DMS53 (cell line): ENCODE measurements around the gene RPL29.
A peak's percentile ranks its signal among the peaks of the same experiment; 100 is the strongest.
"Not testable (repeated sequence)": the region's sequence is repeated elsewhere in the genome, so short reads cannot be mapped to it uniquely, and the experiment has no call there.

Experiments used
- DNase-seq: peaks from one replicate; lab custom pipeline; 2025; lab: John Stamatoyannopoulos, UW

RPL29 gene

DNA sequence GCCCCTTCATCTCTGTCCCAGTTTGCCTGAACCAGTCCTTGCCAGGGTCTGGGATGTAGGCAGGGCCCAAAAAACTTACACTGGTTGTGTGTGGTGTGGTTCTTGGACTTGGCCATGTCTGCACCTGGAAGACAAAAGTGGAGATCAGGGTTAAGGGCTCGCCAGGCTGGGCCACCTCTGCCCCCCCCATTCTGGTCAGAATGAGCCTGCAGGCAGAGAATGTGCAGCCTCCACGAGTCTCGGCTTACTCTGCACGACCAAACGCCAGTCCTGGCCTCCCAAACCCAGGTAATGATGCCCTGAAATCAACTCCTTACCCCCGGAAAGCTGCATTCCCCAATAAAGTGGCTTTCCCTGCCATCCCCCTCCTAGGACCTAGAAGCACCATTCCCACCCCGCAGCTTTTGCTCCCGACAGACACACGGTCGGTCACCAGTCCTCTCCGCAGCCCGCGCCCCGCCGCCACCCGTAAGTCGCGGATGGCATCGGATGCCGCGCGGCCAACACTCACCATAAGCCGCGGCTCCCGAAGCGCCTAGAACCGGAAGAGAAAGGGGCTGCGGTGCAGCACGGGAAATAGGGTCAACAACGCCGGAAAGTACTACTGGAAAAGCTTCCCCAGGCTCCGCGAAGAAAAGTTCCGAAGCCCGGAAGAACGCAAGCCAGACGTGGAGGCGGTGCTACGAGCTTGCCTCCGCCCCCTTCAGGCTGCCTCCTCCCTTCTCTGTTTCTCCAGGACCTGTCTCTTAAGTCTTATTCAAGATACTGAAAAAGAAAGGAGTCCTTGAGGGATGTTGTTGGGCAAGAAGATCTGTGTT lies at the start of gene RPL29:
Gene RPL29, minus strand, starts transcription at position 550 of the 818 bp plus-strand sequence. Its CDS starts 434 bp downstream, at position 116.
- peak; percentile 88 for DNase-seq

DNA sequence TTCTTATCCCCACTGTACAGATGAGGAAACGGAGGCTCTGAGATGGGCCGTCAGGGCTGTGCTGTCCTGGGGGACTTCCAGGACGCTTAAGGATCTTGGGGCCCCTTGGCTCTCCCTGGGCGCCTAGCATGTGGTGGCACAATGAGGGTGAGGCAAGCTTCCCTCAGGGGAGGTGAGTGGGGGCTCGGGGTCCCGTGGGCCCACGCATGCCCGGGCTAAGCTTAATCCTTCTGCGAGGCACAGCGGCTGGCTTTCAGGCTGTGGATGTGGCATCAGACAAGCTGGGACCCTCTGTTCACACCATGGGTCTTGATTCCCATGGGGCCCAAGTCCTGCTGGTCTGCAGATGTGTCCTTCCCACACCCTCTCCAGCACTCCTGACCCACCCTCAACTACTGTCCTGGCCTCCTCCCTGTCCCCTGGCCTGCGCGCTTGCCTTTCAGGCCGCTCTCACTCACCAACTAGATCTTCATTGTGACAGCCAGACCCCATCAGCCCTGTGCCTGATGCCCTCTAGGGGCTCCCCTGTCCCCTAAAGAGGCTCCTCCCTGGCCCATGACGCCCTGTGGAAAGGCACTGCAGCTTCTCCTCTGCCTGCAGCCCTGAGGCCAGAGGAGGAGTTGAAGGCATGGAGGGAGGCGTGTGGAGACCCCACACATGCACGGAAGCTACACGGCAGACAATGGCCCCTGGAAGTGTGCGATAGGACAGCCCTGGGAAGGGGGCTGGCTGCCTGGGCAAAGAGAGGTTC lies 49.3 kb upstream of the RPL29 start:
- no peak for DNase-seq

DNA sequence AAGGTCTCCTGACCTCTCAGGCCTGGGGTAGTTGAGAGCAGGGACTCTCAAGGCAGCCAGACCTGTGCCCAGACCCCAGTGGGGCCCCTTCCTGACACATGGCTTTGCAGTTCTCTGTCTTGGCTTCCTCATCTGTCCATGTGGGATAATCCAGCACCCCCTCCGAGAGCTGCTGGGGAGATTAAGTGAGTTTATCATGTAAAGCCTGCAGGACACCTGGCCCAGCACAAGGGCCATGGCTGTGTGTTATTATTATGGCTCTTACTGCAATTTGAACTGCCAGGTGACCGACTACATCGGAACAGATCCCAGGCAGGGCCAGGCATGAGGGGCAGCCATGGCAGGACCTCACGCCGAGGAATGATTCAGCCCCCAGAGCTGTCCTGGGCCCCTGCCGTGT lies 48.1 kb upstream of the RPL29 start:
- DNase-seq, result no peak

DNA sequence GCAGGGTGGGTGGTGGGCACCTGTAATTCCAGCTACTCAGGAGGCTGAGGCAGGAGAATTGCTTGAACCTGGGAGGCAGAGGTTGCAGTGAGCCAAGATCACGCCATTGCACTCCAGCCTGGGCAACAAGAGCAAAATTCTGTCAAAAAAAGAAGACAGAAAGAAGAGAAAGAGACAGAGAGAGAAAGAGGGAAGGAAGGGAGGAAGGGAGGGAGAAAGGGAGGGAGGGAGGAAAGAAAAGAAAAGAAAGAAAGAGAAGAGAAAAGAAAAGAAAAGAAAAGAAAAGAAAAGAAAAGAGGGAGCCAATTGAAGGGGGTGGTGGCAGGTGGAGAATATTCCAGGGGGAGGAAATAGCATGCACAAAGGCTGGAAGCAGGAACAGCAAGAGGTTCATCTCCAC lies 47.3 kb upstream of the RPL29 start:
- not testable (repeated sequence) for DNase-seq

DNA sequence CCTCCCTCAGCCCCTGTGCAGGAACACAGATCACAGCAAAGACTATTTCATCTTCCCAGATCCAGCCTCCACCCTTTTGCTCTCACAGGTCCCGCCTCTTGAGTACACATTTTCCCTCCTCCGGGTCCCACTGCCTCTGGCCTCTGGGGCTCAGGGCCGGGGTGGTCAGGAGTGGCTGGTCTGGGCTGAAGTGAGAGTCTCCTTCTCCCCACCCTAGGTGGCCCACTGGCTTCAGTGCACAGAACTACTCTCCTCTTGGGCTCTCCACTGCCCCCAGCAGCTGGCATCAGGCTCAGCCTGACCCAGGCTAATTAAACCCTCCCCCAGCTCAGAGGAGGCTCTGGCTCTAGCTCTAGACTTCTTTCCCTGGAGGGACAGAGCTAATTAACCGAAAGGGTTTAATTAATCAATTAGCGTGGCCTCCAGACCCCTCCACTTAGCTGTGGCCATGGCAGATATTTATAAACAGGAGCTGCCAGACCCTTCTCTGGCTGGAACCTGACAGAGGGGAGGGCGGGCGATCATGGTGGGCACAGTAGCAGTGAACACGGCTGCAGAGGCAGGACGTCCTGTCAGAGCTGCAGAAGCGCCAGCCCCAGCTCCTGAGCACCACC lies 45.5 kb upstream of the RPL29 start:
- DNase-seq, result no peak

DNA sequence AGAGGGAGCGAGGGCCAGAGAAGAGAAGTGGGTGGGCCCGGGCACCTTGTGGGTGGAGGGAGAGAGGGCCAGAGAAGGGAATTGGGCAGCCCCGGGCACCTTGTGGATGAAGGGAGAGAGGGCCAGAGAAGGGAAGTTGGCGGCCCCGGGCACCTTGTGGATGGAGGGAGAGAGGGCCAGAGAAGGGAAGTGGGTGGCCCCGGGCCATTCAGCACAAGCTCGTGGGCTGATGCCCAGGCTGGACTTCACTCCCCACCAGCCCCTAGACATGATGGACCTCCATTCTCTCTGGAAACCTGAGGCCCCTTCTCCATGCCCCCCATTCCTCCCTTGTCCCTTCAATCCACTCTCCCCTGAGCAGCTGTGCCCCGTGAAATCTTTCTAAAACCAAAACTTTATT lies 44.9 kb upstream of the RPL29 start:
- no peak for DNase-seq

DNA sequence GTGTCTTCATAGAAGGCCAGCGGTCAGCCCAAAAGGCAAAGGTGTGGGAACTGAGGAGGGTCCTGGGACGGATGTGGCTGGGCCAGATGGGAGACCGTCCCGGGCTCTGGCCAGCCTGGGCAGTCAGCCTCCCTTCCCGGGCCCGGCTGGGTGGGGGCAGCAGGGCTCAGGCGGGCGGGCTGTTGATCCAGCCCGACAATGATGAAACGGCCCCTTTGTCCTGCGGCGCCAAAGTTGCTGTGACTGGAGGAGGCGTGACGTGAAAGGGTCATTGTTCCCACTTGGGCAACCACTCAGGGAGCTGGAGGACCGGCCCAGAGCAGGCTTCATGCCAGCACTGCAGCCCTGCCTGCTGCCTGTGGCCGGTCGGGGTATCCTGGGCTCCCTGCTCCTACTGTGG lies 44.2 kb upstream of the RPL29 start:
- DNase-seq, result peak; percentile 21

DNA sequence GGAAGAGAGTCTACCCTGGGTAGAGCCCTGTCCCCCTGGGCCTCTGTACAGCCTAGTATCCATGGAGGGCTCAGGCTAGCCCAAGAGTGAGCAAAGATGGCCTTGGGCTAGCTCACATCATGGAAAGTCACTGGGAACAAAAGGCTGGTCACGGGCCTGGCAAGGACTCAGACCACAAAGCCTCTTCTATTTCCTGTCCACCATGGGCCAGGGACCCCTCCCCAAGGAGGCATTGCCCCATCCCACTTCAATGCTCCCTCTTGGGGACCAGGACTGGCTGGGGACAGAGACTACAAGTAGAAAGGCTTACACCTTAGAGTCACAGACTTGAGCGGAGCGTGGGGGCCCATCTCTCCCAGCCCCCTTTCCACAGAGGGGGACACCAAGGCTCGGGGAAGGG lies 43.7 kb upstream of the RPL29 start:
- DNase-seq, result no peak

DNA sequence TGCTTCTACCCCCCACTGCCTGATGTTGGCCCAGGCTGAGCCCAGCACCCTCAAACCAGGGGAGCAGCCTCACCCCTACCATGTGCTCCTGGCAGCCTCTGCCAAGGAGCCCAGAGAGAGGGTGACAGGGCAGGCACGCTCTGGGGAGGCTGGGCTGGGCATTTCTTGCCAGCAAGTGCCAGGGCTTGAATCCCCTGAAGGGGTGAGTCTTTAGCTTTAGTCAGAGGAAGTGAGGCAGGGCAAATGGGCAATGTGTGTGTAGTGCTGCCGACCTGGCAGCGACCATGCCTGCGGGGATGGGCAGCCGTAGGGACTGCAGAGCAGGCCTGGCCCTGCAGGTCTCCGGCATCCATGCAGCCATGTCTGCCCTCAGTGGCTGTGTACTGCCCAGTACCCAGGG lies 42.5 kb upstream of the RPL29 start:
- DNase-seq, result no peak

DNA sequence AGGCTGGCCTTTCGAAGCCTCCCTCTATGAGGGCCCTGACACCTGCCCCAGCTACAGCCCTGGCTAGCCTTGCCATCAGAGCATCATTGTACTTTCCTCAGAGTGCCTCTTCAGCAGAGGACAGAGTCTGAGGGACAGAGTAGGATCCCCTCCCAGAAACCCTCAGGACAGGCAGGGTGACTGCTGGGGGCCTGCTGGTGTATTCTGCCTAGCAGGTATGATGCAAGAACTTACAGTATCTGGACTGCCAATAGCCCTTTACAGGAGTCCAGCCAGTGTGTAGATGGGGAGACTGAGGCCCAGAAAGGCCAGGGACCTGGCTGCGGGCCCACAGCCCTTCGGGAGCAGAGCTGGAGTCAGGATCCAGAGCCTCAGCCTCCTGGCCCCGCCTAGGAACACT lies 41.6 kb upstream of the RPL29 start:
- no peak for DNase-seq

DNA sequence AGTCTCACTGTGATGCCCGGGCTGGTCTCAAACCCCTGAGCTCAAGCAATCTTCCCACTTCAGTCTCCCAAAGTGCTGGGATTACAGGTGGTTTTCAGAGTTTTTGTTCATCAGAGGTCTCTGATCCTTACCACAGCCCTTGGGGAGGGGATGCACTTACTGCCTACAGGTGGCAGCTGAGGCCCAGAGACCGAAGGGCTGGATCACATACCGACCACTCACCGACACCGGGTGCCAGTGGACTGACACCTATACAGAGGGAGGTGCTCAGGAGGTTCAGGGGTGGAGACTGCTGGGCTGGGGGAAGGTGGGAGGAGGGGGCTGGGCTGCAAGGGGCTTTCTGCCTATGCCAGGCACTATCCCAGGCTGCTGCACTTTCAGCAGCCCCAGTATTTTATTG lies 41.1 kb upstream of the RPL29 start:
- DNase-seq, result no peak

DNA sequence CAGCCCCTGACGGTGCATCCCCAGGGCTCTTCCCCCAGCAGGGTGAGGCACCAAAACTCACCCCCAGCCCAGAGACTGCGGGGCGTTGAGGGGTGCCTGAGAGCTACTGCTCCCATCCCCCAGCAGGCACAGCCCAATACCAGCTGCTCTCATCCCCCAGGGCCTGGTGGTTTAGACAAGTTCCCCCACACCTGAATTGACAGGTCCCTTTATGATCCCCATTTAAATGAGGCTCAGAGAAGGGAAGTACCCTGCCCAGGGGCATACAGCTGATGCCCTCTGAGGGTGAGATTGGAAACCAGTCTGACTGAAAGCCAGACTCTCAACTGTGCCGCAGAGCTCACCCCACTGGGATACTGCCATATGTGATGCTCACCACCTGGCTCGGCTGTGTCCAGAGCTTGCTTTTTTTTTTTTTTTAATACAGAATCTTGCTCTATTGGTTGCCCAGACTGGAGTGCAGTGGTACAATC lies 40.6 kb upstream of the RPL29 start:
- no peak for DNase-seq

DNA sequence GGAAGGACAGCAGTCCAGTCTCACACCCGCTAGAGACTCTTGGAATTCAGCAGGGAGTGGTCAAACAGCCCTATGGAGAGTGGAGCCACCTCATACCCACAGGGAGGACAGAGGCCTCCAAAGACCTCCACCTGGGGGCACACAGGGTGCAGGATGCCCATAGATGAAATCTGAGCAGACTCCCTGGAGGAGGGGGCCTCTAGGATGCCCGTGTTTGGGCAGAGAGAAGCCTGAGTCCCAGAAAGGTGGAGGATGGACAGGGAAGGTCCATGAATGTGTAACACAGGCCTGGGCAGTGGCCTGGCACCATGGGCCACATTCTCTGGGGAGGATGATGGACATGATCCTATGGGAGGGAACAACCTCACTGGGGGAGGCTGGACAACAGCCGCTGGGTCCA lies 39.0 kb upstream of the RPL29 start:
- DNase-seq, result no peak

DNA sequence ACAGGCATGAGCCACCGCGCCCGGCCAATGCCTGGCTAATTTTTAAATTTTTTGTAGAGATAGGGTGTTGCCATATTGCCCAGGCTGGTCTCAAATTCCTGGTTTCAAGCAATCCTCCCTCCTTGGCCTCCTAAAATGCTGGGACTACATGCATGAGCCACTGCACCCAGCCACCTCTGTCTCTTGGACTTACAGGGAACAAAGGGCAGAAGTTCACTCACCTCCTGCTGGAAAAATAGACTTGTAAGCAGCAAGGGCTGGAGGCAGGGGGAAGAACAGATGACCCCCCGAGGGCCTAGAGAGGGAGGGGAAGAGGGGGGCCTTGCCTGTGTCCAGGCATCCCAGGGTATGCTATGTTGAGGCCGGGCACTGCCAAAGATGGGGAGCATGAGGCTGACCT lies 38.5 kb upstream of the RPL29 start:
- DNase-seq, result no peak

DNA sequence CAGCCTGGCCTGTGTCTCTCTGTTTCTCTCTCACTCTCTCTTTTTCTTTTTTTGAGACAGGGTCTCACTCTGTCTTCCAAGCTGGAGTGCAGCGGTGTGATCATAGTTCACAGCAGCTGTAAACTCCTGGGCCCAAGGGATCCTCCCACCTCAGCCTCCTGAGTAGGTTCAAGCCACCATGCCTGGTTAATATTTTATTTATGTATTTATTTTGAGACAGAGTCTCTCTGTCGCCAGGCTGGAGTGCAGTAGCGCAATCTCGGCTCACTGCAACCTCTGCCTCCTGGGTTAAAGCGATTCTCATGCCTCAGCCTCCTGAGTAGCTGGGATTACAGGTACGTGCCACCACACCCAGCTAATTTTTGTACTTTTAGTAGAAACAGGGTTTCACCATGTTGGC lies 38.1 kb upstream of the RPL29 start:
- DNase-seq, result not testable (repeated sequence)

DNA sequence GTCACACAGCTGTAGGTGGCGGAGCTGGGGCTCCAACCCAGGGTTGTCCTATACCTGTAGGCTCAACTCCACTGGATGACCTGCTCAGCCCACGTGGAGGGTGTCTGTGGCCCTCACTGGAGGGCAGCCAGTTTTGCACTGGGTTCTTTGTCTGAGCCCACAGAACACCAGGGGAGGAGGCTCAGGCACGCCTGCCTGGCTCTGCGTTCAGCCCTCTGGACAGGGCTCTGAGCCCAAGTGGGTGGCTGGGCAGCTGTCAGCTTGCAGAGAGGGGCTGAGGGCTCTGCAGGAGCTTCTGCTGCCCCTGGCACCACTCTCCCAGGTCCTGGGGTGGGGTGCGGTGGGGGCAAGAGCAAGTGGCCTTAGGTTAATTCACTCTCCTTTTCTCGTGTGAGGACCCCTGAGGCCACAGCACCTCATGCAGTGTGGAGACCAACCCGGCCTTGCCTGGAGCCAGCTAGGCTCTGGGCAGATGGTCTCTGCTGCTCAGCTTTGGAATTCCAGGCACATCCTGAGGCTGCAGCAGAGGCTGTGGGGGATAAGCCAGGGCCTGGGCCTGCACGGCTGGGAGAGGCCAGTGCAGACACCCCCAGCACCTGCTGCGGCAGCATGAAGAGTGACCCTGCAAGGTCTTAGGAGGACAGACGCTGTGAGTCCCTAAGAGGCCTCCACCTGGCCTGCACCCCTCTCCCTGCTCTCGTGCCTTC lies 37.2 kb upstream of the RPL29 start:
- DNase-seq, result no peak

DNA sequence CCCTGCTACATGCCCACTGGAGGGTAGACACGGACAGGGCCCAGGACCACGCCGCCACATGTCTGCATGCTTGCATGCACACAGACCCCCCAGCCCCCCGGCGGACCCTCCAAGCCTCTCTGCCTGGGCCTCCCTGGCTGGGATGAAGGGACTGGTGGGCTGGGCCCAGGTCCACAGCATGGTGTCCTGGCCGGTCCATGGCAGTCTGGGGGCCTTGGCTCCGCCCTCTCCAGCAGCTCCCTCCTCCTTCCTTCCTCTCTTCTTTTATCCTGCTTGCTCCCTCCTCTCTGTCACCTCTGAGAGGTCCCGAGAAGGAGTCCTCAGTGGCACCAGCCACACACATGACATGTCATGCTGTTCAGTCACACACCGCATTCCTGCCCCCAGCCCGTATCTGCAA lies 36.2 kb upstream of the RPL29 start:
- no peak for DNase-seq

DNA sequence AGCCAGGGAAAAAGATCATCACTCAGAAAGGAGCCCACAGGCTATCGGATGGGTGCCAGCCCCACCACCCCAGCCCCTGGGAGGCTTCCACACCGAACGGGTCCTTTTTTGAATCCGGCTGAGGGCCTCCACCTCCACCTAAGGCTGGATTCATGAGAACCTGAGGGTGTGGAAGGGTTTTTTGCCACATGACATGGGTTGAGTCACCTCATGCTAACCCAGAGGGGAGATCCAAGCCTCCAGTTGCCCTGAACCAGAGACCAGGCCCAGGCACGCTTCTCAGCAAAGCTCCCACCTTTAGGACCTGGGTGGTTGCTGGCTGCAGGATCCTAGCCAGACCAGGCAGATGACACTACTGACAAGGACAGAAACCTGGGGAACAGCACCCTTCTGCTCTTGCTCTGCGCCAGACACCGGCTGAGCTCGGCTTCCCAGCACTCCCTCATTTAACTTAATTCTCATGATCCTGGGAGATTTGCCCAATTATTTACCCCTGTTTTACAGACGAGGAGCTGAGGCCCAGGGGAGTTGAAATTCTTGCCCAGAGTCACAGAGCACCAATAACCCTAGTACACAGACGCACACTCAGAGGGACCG lies 35.1 kb upstream of the RPL29 start:
- DNase-seq, result no peak

DNA sequence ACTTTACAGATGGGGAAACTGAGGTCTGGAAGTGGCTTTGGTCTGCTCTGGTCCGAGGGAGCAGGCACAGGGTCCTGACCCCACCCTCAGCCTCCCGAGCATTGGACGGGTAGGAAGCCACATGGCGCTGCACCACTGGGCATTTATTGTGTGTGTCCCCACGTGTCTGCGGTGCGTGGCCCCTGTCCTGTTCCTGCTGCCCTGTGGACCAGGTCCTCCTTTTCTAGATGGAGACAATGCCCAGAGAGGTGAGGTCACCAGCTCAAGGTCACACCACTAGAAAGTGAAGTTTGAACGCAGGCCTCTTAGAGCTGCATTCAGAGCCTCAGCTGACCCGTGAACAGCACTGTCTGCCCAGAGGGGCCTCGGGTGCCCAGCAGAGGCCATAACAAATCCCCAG lies 33.8 kb upstream of the RPL29 start:
- DNase-seq, result no peak

DNA sequence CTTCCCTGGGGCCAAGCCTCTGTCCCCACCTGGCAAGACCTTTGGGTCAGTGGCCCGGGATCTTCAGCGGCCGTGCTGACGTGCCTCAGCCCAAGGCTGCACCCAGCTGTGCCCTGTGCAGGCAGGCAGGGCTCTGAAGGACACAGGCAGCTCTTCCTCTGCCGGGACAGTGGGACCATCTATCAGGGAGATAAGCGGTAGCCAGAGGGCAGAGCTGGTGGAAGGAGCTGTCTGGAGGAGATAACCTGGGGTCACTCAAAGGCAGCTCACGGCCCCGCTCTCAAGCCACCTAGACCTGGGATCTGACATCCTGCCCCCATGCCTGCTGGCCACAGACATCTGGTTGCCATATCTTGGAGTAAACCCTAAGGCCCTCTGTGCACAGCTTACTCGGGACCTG lies 33.4 kb upstream of the RPL29 start:
- DNase-seq, result no peak

DNA sequence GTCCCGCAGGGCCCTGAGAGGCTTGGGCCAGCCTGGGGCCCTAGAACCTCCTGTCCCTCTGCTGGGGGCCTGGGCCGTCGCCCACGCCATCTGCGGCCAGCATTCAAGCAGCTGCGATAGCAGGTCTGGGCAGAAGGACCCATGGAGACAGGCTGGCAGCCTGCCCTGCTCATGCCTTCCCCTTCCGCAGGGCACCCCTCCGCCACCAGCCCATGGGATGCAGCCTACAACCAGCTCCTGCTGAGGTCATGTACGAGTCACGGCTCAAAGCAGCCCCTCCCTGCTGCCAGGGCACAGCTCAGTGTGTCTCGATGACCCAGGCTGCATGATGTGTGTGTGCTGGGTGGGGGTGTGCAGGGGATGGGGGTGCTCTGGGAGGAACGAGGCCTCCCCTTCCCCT lies 32.9 kb upstream of the RPL29 start:
- no peak for DNase-seq

DNA sequence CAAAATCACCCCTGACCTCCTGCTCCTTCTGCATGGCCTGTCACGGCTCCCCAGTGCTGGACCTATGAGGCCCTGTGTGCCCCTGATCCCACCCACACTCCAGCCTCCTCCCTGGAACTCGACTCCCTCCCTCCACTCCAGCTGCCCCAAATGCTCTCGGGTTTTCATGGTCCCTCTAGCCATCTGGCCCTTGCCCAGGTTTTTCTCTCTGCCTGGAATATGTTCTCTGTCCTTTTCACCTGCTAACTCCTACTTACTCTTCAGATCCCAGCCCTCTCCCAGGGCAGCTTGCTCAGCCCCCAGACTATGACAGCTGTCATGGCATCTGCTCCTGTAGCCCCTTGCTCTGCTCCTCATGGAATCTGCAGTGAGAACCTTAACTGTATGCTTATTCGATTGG lies 30.3 kb upstream of the RPL29 start:
- no peak for DNase-seq
